Gastrocnemius medialis (tissue), 4 donors: ENCODE data around the gene MASP1.

Source experiments
- CTCF ChIP-seq, 5 experiments: fragments of 450-650 bp in 3 of 5; fragments of 200-600 bp in 2 of 5; sonication (generic) in 2 of 5; IDR thresholded peaks in 4 of 5; conservative IDR thresholded peaks in 1 of 5; 1 replicate in 4 of 5; 2 replicates in 1 of 5; pipeline ENCODE4 v1.5.1; 2016 to 2019; ENCODE audit warnings: antibody characterized with exemption in 5 of 5, mild to moderate bottlenecking in 3 of 5, moderate library complexity in 3 of 5
- POLR2A ChIP-seq, 2 donors: fragments of 450-650 bp; IDR thresholded peaks; one replicate each; pipeline ENCODE4 v1.6.1; 2017; ENCODE audit warnings: antibody characterized with exemption in 2 of 2, mild to moderate bottlenecking in 2 of 2, moderate library complexity in 2 of 2

- no peak for TF ChIP-seq POLR2A (IDR thresholded peaks at IDR 0.05)
- TF ChIP-seq CTCF (IDR thresholded peaks at IDR 0.05 in 4 of 5, conservative IDR thresholded peaks at IDR 0.05 in 1 of 5): no peak
Observed at GRCh38 chr3:187340578-187340977, 49.0 kb upstream of the MASP1 start.
